ENCODE results near the gene ZDHHC14. TPM values are rescaled to one million over a fixed set of nuclear protein-coding genes. Genes with fewer than 3 reads are reported as not detected.

ZDHHC14 gene
- polyA plus RNA-seq, 2 of the 4 experiments (the other 2 are of a cell fraction): 2.2 to 2.8 TPM

GRCh38 chr6:157486572-157486971 is 105.6 kb downstream of the ZDHHC14 start:
- H3K27ac ChIP-seq: no peak overlapping the region
- H3K4me1 ChIP-seq: no peaks in the 10 kb centered on the region
- no peaks in the 10 kb centered on the region for H3K9me3 ChIP-seq
- no peak overlapping the region for H3K4me2 ChIP-seq
- TF ChIP-seq ZNF302 (CRISPR knock-in tag; IDR thresholded peaks at IDR 0.05) (no peak), GATA3 (IDR thresholded peaks at IDR 0.05; ENCODE audit: borderline replicate concordance) (no peak), HOXA7 (CRISPR knock-in tag; IDR thresholded peaks at IDR 0.05) (no peak), FOSL2 (IDR thresholded peaks at IDR 0.05) (no peak), FOSL2 (CRISPR knock-in tag; IDR thresholded peaks at IDR 0.05) (no peak), RNF2 (IDR thresholded peaks at IDR 0.05; ENCODE audit: borderline replicate concordance, low read depth) (no peak), ZC3H11A (IDR thresholded peaks at IDR 0.05) (no peak)
- H3K4me3 ChIP-seq: no peak overlapping the region
- DNase-seq (ENCODE audit: low read depth in 1 of 2, low spot score in 1 of 2) (no peak), ATAC-seq (no peak), FAIRE-seq (no peak)
- POLR2A ChIA-PET: no interaction called here
- 63% methylated on average over 5 of the region's 5 CpGs for WGBS (ENCODE audit: missing lambda C conversion rate)
- CTCF ChIA-PET: interaction anchor here (0.5 kb wide), 1 partner anchor 398 kb away, joined by 3 read pairs; no protein-coding TSS in a partner anchor

- Histone ChIP-seq H3K4me2 (no peak overlapping the region), H3K4me3 (no peak overlapping the region), H3K27ac (no peak overlapping the region), H3K9me3 (no peaks in the 10 kb centered on the region), H3K4me1 (no peaks in the 10 kb centered on the region)
- ChIA-PET POLR2A (no interaction called here), CTCF (interaction anchor here (0.5 kb wide), 1 partner anchor 397 kb away, joined by 3 read pairs; no protein-coding TSS in a partner anchor)
- 67% methylated on average over 8 of the region's 8 CpGs for WGBS (ENCODE audit: missing lambda C conversion rate)
- ATAC-seq (no peak), FAIRE-seq (no peak), DNase-seq (ENCODE audit: low read depth in 1 of 2, low spot score in 1 of 2) (no peak)
- no peak for TF ChIP-seq MAFK (IDR thresholded peaks at IDR 0.05; ENCODE audit: partially characterized antibody)
- no peak for TF ChIP-seq ESRRA (IDR thresholded peaks at IDR 0.05; ENCODE audit: borderline replicate concordance, low read length)
- no peak for TF ChIP-seq REST (IDR thresholded peaks at IDR 0.05)
- no peak for TF ChIP-seq ZNF302 (CRISPR knock-in tag; IDR thresholded peaks at IDR 0.05)
- TF ChIP-seq NR3C1 (IDR thresholded peaks at IDR 0.05): no peak
- no peak for TF ChIP-seq HES2 (IDR thresholded peaks at IDR 0.05)
- no peak for TF ChIP-seq CHD2 (IDR thresholded peaks at IDR 0.05; ENCODE audit: low read length, partially characterized antibody)
- no peak for TF ChIP-seq BCL3 (IDR thresholded peaks at IDR 0.05)
- TF ChIP-seq TFCP2L1 (CRISPR knock-in tag; IDR thresholded peaks at IDR 0.05): no peak
- no peak for TF ChIP-seq EHF (CRISPR knock-in tag; IDR thresholded peaks at IDR 0.05)
- TF ChIP-seq USF2 (IDR thresholded peaks at IDR 0.05): no peak
- no peak for TF ChIP-seq KDM5A (IDR thresholded peaks at IDR 0.05)
- TF ChIP-seq MYC (IDR thresholded peaks at IDR 0.05; ENCODE audit: borderline replicate concordance, low read length): no peak
- TF ChIP-seq JUNB (IDR thresholded peaks at IDR 0.05): no peak
- no peak for TF ChIP-seq BHLHE40 (IDR thresholded peaks at IDR 0.05; ENCODE audit: low read depth, low read length)
- TF ChIP-seq NFE2L2 (conservative IDR thresholded peaks at IDR 0.05; ENCODE audit: low read length): no peak
- no peak for TF ChIP-seq CEBPB (IDR thresholded peaks at IDR 0.05)
- no peak for TF ChIP-seq HOXB13 (CRISPR knock-in tag; IDR thresholded peaks at IDR 0.05; ENCODE audit: low read depth)
Measured at GRCh38 chr6:157487110-157487773, 106.3 kb downstream of the ZDHHC14 start.

Data from A549 (cell line).